IMR-90 (cell line): ENCODE results near the gene SP3.

ENCODE experiments used
- POLR2A ChIP-seq: IDR thresholded peaks from 2 replicates; pipeline ENCODE4 v1.6.1; 2012; ENCODE audit warnings: mild to moderate bottlenecking, low read depth, low read length
- RCOR1 ChIP-seq: IDR thresholded peaks from 2 replicates; pipeline ENCODE4 v1.6.1; 2012; ENCODE audit warnings: mild to moderate bottlenecking, low read length, improper control_type of control experiment; ENCODE audit not compliant: insufficient replicate concordance

DNA sequence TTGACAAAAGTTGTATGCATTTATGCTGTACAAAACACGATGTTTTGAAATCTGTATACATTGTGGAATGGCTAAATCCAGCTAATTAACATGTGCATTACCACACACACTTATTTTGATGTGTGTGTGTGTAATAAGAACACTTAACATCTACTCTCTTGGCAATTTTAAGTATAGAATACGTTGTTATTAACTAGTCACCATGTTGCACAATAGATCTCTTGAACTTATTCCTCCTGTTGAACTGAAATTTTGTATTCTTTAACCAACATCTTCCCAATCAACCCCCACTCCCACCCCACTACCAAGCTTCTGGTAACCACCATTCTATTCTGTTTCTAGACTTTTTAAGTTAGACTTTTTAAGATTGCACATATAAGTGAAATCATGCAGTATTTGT lies 16.3 kb upstream of the SP3 start:
- TF ChIP-seq POLR2A (no peak), RCOR1 (no peak)
